ENCODE data around the gene METAP1D. TPM values are rescaled to one million over a fixed set of nuclear protein-coding genes. Genes with fewer than 3 reads are reported as not detected.

Gene METAP1D
- 1 to 10 TPM in 3 of 4 donors, under 1 TPM in 1; 0.75 to 6.4 (median 3.6) TPM for total RNA-seq

DNA sequence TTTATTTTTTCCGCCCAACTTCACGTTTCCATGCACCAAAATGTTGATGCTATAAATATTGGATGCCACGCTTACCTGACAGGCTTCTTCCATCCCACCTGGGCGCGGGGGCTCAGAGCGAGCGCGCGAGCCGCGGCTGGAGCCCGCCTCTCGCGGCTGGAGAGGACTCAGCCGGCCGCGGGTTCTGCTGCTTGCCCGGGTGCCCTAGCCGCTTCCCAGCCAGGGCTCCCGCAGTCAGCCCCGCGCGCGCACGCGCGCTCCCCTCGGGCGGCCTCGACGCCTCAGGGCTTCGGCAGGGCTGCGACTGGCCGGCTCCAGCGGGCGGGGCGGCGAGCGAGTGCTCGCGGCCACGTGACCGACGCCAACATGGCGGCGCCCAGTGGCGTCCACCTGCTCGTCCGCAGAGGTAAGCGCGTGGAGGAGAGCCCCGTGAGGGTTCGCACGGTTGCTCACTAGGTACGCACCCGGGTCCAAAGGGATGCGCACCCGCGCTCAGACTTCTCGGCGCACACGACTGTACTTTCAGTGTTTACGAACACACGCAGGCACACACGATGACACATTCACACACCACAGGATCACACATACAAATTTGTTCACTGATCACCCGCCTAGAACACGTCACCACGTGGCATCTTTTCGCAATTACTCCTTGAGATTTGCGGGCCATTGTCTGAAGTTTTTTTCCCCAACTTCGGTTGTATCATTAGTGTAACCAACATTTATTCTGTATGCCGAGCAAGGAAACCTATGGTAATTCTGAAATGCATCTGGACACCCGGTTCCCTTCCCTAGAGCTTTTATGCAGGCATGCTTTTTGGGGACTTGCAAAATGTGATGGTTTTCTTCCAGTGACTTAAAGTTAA is at the start of gene METAP1D:
Gene METAP1D, plus strand, starts transcription at position 350 of the 866 bp plus-strand sequence. Its CDS starts 17 bp downstream, at position 367.
- Histone ChIP-seq H3K36me3 (no peaks in the 10 kb centered on the region), H3K27me3 (no peaks in the 10 kb centered on the region), H3K9me3 (no peaks in the 10 kb centered on the region), H3K4me1 (peaks cover 0 to 14% (median 9%) of the 10 kb centered on the region in 4 donors), H3K27ac (peak within 1 kb of the TSS; percentile 26 to 68 (median 44)), H3K4me3 (peak within 1 kb of the TSS; percentile 54 to 84 (median 63))
- intact Hi-C loops (cut with DNase I; ENCODE audit: low total_unique reads) (no loop called here), in situ Hi-C loops (cut with MboI; ENCODE audit: low pct_ligation_motif_present in 1 of 4, low pct_unique_long_range_greater_than_20kb in 1 of 4, low sequenced_read_pairs in 3 of 4) (no loop called here)
- 0% methylated on average over 5 to 57 of the region's 73 CpGs for WGBS, 2 donors (ENCODE audit: low coverage in 1 of 2)
- DNase-seq, result peak; percentile 92
- TF ChIP-seq CTCF (IDR thresholded peaks at IDR 0.05), result no peak
- TF ChIP-seq POLR2A (IDR thresholded peaks at IDR 0.05), result peak; percentile 21
- peak in 2 of 3 donors; percentile 61 to 64 for TF ChIP-seq POLR2AphosphoS5 (IDR thresholded peaks at IDR 0.05)

GRCh38 chr2:171952276-171952675 is 47.5 kb upstream of the METAP1D start:
- Histone ChIP-seq H3K36me3 (no peaks in the 10 kb centered on the region), H3K27me3 (no peaks in the 10 kb centered on the region), H3K4me3 (no peak overlapping the region), H3K4me1 (peaks cover 0 to 4% (median 0%) of the 10 kb centered on the region in 4 donors), H3K9me3 (no peaks in the 10 kb centered on the region), H3K27ac (no peak overlapping the region)
- intact Hi-C loops (cut with DNase I; ENCODE audit: low total_unique reads), result no loop called here
- TF ChIP-seq POLR2AphosphoS5 (IDR thresholded peaks at IDR 0.05), result no peak
- no peak for TF ChIP-seq POLR2A (IDR thresholded peaks at IDR 0.05)
- TF ChIP-seq EP300 (IDR thresholded peaks at IDR 0.05; ENCODE audit: low read depth), result no peak
- TF ChIP-seq CTCF (IDR thresholded peaks at IDR 0.05), result no peak
- DNase-seq, result no peak
- in situ Hi-C loops (cut with MboI; ENCODE audit: low pct_ligation_motif_present in 1 of 4, low pct_unique_long_range_greater_than_20kb in 1 of 4, low sequenced_read_pairs in 3 of 4), result no loop called here

DNA sequence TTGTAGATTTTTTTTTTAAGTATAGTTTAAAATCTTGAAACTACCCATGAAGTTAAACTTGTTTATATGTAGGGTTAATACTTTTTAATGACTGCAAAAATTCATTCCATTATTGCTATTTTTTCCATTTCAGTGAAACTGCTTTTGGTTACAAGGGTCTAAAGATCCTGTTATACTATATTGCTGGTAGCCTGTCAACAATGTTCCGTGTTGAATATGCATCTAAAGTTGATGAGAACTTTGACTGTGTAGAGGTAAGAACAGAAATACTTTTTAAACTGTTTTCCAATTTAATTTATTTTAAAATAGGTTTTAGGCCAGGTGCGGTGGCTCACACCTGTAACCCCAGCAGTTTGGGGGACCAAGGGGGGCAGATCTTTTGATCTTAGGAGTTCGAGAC is 47.0 kb upstream of the METAP1D start:
- intact Hi-C loops (cut with DNase I; ENCODE audit: low total_unique reads) (no loop called here), in situ Hi-C loops (cut with MboI; ENCODE audit: low pct_ligation_motif_present in 1 of 4, low pct_unique_long_range_greater_than_20kb in 1 of 4, low sequenced_read_pairs in 3 of 4) (no loop called here)
- Histone ChIP-seq H3K4me3 (no peak overlapping the region), H3K27ac (no peak overlapping the region), H3K36me3 (no peaks in the 10 kb centered on the region), H3K4me1 (peaks cover 0 to 4% (median 0%) of the 10 kb centered on the region in 4 donors), H3K27me3 (no peaks in the 10 kb centered on the region), H3K9me3 (no peaks in the 10 kb centered on the region)
- 99 to 100% methylated on average over 2 to 3 of the region's 3 CpGs for WGBS, 2 donors (ENCODE audit: low coverage in 1 of 2)
- TF ChIP-seq CTCF (IDR thresholded peaks at IDR 0.05) (no peak), POLR2A (IDR thresholded peaks at IDR 0.05) (no peak), POLR2AphosphoS5 (IDR thresholded peaks at IDR 0.05) (no peak), EP300 (IDR thresholded peaks at IDR 0.05; ENCODE audit: low read depth) (no peak)
- DNase-seq, result no peak

DNA sequence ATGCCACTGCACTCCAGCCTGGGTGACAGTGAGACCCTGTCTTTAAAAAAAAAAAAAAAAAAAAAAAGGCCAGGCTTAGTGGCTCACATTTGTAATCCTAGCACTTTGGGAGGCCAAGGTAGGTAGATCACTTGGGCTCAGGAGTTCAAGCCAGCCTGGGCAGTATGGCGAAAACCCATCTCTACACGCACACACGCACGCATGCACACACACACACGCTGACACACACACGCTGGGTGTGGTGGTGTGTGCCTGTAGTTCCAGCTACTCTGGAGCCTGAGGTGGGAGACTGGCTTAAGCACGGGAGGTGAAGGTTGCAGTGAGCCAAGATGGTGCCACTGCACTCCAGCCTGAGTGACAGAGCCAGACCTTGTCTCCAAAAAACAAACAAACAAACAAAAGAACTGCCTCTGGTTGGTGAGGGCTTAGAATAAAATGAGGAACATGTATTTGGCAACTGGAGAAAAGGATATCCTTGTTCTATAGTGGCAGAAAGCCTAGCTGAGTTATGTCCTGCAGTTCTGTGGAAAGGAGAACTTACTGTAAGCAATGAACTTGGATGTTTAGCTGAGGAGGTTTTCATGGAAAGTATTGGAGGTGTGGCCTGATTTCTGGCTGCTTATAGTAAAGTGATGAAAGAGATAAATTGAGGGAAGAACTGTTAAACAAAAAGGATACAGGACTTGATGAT is 43.5 kb upstream of the METAP1D start:
- Histone ChIP-seq H3K4me3 (no peak overlapping the region), H3K4me1 (peaks cover 0 to 10% (median 0%) of the 10 kb centered on the region in 4 donors), H3K36me3 (no peaks in the 10 kb centered on the region), H3K27ac (no peak overlapping the region), H3K9me3 (no peaks in the 10 kb centered on the region), H3K27me3 (no peaks in the 10 kb centered on the region)
- DNase-seq, result no peak
- intact Hi-C loops (cut with DNase I; ENCODE audit: low total_unique reads), result no loop called here
- no peak for TF ChIP-seq CTCF (IDR thresholded peaks at IDR 0.05)
- no peak for TF ChIP-seq EP300 (IDR thresholded peaks at IDR 0.05; ENCODE audit: low read depth)
- no peak for TF ChIP-seq POLR2A (IDR thresholded peaks at IDR 0.05)
- in situ Hi-C loops (cut with MboI; ENCODE audit: low pct_ligation_motif_present in 1 of 4, low pct_unique_long_range_greater_than_20kb in 1 of 4, low sequenced_read_pairs in 3 of 4), result no loop called here
- WGBS, 2 donors (ENCODE audit: low coverage in 1 of 2), result 96 to 100% methylated on average over 4 to 7 of the region's 7 CpGs
